ENCODE measurements around the gene PCDHA13.

The PCDHA13 gene

DNA sequence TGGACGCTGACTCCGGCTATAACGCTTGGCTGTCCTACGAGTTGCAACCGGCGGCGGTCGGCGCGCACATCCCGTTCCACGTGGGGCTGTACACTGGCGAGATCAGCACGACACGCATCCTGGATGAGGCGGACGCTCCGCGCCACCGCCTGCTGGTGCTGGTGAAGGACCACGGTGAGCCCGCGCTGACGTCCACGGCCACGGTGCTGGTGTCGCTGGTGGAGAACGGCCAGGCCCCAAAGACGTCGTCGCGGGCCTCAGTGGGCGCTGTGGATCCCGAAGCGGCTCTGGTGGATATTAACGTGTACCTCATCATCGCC is 4.7 kb upstream of the PCDHA13 start:
- no peak for DNase-seq (ENCODE audit: extremely low spot score)
- CTCF ChIA-PET, result no interaction called here
- POLR2A ChIA-PET, result no interaction called here
- TF ChIP-seq, protein P1, sequence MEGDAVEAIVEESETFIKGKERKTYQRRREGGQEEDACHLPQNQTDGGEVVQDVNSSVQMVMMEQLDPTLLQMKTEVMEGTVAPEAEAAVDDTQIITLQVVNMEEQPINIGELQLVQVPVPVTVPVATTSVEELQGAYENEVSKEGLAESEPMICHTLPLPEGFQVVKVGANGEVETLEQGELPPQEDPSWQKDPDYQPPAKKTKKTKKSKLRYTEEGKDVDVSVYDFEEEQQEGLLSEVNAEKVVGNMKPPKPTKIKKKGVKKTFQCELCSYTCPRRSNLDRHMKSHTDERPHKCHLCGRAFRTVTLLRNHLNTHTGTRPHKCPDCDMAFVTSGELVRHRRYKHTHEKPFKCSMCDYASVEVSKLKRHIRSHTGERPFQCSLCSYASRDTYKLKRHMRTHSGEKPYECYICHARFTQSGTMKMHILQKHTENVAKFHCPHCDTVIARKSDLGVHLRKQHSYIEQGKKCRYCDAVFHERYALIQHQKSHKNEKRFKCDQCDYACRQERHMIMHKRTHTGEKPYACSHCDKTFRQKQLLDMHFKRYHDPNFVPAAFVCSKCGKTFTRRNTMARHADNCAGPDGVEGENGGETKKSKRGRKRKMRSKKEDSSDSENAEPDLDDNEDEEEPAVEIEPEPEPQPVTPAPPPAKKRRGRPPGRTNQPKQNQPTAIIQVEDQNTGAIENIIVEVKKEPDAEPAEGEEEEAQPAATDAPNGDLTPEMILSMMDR (IDR thresholded peaks at IDR 0.05; ENCODE audit: control extremely low read depth, extremely low read depth, low read depth, missing control alignments), result no peak

DNA sequence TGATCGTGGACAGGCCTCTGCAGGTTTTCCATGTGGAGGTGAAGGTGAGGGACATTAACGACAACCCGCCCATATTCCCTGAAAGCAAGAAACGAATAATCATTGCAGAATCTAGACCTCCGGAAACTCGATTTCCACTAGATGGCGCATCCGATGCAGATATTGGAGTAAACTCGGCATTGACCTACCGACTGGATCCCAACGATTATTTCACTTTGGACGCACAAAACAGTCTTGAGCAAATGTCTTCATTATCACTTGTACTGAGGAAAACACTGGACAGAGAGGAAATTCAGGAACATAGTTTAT is 621 bp downstream of the PCDHA13 start:
- no peak for DNase-seq (ENCODE audit: extremely low spot score)
- ChIA-PET POLR2A (no interaction called here), CTCF (no interaction called here)
- TF ChIP-seq, protein P1 (IDR thresholded peaks at IDR 0.05; ENCODE audit: control extremely low read depth, extremely low read depth, low read depth, missing control alignments), result no peak

DNA sequence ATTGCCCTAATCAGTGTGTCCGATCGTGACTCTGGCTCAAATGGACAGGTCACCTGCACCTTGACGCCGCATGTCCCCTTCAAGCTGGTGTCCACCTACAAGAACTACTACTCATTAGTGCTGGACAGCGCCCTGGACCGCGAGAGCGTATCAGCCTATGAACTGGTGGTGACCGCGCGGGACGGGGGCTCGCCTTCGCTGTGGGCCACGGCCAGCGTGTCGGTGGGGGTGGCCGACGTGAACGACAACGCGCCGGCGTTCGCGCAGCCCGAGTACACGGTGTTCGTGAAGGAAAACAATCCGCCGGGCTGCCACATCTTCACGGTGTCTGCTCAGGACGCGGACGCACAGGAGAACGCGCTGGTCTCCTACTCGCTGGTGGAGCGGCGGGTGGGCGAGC is 1.4 kb downstream of the PCDHA13 start:
- POLR2A ChIA-PET, result no interaction called here
- CTCF ChIA-PET, result no interaction called here
- TF ChIP-seq, protein P1 (IDR thresholded peaks at IDR 0.05; ENCODE audit: control extremely low read depth, extremely low read depth, low read depth, missing control alignments), result no peak
- no peak for DNase-seq (ENCODE audit: extremely low spot score)

DNA sequence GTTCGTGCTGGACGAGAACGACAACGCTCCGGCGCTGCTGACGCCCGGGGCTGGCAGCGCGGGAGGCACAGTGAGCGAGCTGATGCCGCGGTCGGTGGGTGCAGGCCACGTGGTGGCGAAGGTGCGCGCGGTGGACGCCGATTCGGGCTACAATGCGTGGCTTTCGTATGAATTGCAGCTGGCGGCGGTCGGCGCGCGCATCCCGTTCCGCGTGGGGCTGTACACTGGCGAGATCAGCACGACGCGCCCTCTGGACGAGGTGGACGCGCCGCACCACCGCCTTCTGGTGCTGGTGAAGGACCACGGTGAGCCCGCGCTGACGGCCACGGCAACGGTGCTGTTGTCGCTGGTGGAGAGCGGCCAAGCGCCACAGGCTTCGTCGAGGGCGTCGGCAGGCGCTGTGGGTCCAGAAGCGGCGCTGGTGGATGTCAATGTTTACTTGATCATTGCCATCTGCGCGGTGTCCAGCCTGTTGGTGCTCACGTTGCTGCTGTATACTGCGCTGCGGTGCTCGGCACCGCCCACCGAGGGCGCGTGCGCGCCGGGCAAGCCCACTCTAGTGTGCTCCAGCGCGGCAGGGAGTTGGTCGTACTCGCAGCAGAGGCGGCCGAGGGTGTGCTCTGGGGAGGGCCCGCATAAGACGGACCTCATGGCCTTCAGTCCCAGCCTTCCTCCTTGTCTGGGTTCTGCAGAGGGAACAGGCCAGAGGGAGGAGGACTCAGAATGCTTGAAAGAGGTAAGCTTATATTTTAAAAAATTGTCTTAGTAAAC is 2.2 kb downstream of the PCDHA13 start:
- TF ChIP-seq, protein P1 (IDR thresholded peaks at IDR 0.05; ENCODE audit: control extremely low read depth, extremely low read depth, low read depth, missing control alignments), result no peak

DNA sequence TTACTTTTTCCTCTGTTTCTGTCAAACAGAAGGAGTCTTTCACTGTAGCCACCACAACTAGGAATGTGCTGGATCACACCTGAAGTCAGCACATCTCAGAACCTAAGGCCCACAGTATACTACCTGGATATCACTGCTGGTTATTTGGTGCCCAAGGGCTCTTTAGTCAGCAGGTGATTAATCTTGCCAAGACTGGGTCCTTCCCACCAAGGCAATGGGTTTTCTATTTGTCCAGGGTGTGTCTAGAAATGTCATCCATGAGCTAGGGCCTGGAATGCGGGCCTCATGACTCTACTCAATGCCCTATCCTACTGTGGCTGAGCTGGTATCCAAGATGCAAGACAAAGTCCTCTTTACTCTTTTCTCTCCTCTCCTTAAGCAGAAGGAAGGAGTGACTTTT is 34.4 kb downstream of the PCDHA13 start:
- no peak for DNase-seq (ENCODE audit: extremely low spot score)
- TF ChIP-seq, protein P1 (IDR thresholded peaks at IDR 0.05; ENCODE audit: control extremely low read depth, extremely low read depth, low read depth, missing control alignments), result no peak
- CTCF ChIA-PET, result no interaction called here
- POLR2A ChIA-PET, result no interaction called here

More for the DNA sequence above, 2.2 kb downstream of the PCDHA13 start:
- CTCF ChIA-PET, result no interaction called here
- no peak for DNase-seq (ENCODE audit: extremely low spot score)
- POLR2A ChIA-PET, result no interaction called here

DNA sequence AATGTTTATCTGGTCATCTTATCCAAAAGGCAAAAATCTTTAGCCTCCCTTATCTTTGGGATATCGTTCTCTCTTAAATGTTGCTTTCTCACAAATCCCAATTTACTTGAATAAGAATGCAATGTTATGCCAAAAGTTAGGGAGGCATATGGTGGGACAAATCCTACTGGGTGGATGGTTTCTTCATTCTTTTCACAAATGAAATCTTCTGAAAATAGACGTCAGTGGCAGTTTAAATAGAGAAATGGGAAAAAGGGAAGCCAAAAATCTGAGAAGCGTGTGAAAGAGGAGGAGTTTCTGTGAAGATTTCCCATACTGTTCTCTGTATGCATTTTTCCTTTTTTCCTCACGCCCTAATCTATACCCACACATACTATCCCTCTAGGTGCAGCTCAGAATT is 41.7 kb downstream of the PCDHA13 start:
- CTCF ChIA-PET, result no interaction called here
- POLR2A ChIA-PET, result no interaction called here
- no peak for DNase-seq (ENCODE audit: extremely low spot score)
- TF ChIP-seq, protein P1 (IDR thresholded peaks at IDR 0.05; ENCODE audit: control extremely low read depth, extremely low read depth, low read depth, missing control alignments), result no peak

Measured in GM10248 (cell line).